Bone marrow (tissue), 2 donors: ENCODE data around the gene PHGDH.

ENCODE experiments used
- DNase-seq, 2 donors: peaks; one replicate each; lab custom pipeline; 2025; lab: John Stamatoyannopoulos, UW

Gene PHGDH

DNA sequence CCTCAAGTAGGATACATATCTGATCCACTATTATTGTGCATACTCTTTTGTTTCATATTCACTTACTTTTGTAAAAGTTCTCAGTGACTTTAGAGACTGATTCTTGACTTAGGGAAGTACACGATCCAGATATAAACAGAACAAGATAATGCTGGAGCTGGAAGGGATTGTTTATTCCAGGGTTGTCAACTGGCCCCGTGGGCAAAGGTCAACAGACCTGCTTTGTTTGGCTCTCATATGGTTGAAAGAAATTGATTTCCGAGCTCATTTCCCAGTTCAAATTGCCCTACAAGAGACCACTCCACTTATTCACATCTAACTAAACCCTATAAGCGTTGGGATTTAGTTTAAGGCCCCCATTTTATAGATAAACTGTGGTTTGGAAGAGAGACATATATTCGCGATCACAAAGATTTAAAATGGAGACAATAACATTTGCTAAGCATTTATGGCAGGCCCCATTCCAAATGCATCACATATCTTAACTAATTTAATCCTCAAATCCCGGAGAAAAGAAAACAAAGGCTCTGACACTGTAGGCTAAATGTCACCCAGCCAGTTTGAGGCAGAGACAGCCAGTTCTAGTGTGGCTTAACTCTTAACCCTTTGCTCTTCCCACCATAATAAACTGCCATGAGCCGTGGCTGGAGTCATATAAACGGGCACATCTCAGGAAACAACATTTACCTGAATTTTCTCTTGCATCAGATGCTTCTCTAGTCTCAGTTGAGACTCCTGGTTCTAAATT, 78.9 kb downstream of the PHGDH start:
- no peak for DNase-seq

- DNase-seq = no peak
Observed at GRCh38 chr1:119791377-119791776, 79.6 kb downstream of the PHGDH start.
